Body of pancreas (tissue), 4 donors: Measurements from ENCODE around the gene IBA57. TPM values are rescaled to one million over a fixed set of nuclear protein-coding genes. Genes with fewer than 3 reads are reported as not detected.

Source experiments
- ATAC-seq: fragments of 150-250 bp; one replicate; pipeline ENCODE4 v1.9.1; 2016
- DNase-seq, 4 donors: peaks; one replicate each; pipeline ENCODE4 v3.0.0-alpha.2; 2019
- H3K27ac ChIP-seq, 4 donors: fragments of 200-600 bp; sonication (generic); 1 replicate in 3 of 4; 2 replicates in 1 of 4; pipeline versions ENCODE4 v1.5.1 to v1.6.1; 2016 to 2019; ENCODE audit warnings: mild to moderate bottlenecking in 1 of 4, mixed read lengths in 1 of 4, moderate library complexity in 1 of 4
- H3K27me3 ChIP-seq, 2 donors: fragments of 200-600 bp; sonication (generic); one replicate each; pipeline ENCODE4 v1.6.0; 2016; ENCODE audit warnings: mild to moderate bottlenecking in 1 of 2
- H3K36me3 ChIP-seq, 2 donors: fragments of 200-600 bp; sonication (generic); replicated peaks in 1 of 2; 2 replicates each; pipeline ENCODE4 v1.5.1; 2016; ENCODE audit warnings: low read depth in 2 of 2; ENCODE audit not compliant: insufficient read depth in 1 of 2
- H3K4me1 ChIP-seq: fragments of 200-600 bp; sonication (generic); one replicate; pipeline ENCODE4 v1.6.0; 2016
- H3K4me3 ChIP-seq, 2 donors: fragments of 200-600 bp; sonication (generic); 1 replicate in 1 of 2; 2 replicates in 1 of 2; pipeline ENCODE4 v1.5.1; 2016 to 2019
- H3K9me3 ChIP-seq, 3 donors: fragments of 200-600 bp; sonication (generic); 1 replicate in 2 of 3; 2 replicates in 1 of 3; pipeline ENCODE4 v1.5.1; 2016
- CTCF ChIP-seq, 7 experiments: fragments of 450-650 bp in 4 of 7; fragments of 200-600 bp in 3 of 7; sonication (generic) in 3 of 7; IDR thresholded peaks; one replicate each; pipeline ENCODE4 v1.5.1; 2016 to 2019; ENCODE audit warnings: antibody characterized with exemption in 7 of 7
- POLR2A ChIP-seq, 3 donors: fragments of 450-650 bp; IDR thresholded peaks; one replicate each; pipeline ENCODE4 v1.6.1; 2016; ENCODE audit warnings: antibody characterized with exemption in 3 of 3, mild to moderate bottlenecking in 2 of 3
- WGBS, 2 donors: methylation state at CpG; one replicate each; pipeline ENCODE4 v1.1.5; 2017; 5-methylcytosine and 5-hydroxymethylcytosine counted together
- intact Hi-C: fragments of 100-400 bp; cut with DNase I; formaldehyde crosslinking; loops from one replicate; pipeline ENCODE4 v1.15.1; 2023
- total RNA-seq, 2 donors: library from RNA; depleted of rRNA; stranded (reverse); fragments of >200 nt; gene quantifications; one replicate each; pipeline ENCODE4 v1.1.0, GENCODE V29; 2016

Gene IBA57
- total RNA-seq, 2 donors from 2014 or later = 4.7 to 13.5 TPM

GRCh38 chr1:228210076-228210651 lies 44.6 kb downstream of the IBA57 start:
- H3K4me1 ChIP-seq = peaks cover 22% of the 10 kb centered on the region
- intact Hi-C loops = no loop called here
- no peaks in the 10 kb centered on the region for H3K9me3 ChIP-seq
- H3K27ac ChIP-seq = no peak overlapping the region
- peaks cover 0 to 7% of the 10 kb centered on the region in 2 donors for H3K27me3 ChIP-seq
- DNase-seq (no peak), ATAC-seq (no peak)
- H3K36me3 ChIP-seq = no peaks in the 10 kb centered on the region
- WGBS, 2 donors = 83 to 100% methylated on average over 2 to 11 of the region's 11 CpGs
- no peak overlapping the region for H3K4me3 ChIP-seq
- TF ChIP-seq POLR2A (IDR thresholded peaks at IDR 0.05) (no peak), CTCF (IDR thresholded peaks at IDR 0.05) (no peak)

GRCh38 chr1:228210712-228211530 lies 45.3 kb downstream of the IBA57 start:
- Histone ChIP-seq H3K27me3 (peaks cover 0 to 7% of the 10 kb centered on the region in 2 donors), H3K36me3 (no peaks in the 10 kb centered on the region), H3K27ac (no peak overlapping the region), H3K4me1 (peaks cover 17% of the 10 kb centered on the region), H3K4me3 (no peak overlapping the region), H3K9me3 (no peaks in the 10 kb centered on the region)
- TF ChIP-seq CTCF (IDR thresholded peaks at IDR 0.05) = no peak
- no peak for TF ChIP-seq POLR2A (IDR thresholded peaks at IDR 0.05)
- ATAC-seq (no peak), DNase-seq (no peak)
- 86 to 93% methylated on average over 8 to 14 of the region's 16 CpGs for WGBS, 2 donors
- intact Hi-C loops = no loop called here

- H3K4me3 ChIP-seq = no peak overlapping the region
- H3K9me3 ChIP-seq = no peaks in the 10 kb centered on the region
- WGBS, 2 donors = 83 to 94% methylated on average over 21 to 76 of the region's 96 CpGs
- ATAC-seq (no peak), DNase-seq (no peak)
- TF ChIP-seq POLR2A (IDR thresholded peaks at IDR 0.05) (no peak), CTCF (IDR thresholded peaks at IDR 0.05) (no peak)
- intact Hi-C loops = no loop called here
- H3K4me1 ChIP-seq = peaks cover 20% of the 10 kb centered on the region
- no peaks in the 10 kb centered on the region for H3K36me3 ChIP-seq
- H3K27me3 ChIP-seq = peaks cover 0 to 7% of the 10 kb centered on the region in 2 donors
- no peak overlapping the region for H3K27ac ChIP-seq
These were observed 46.2 kb downstream of the IBA57 start for GRCh38 chr1:228211531-228212414.

GRCh38 chr1:228212415-228212965 lies 46.9 kb downstream of the IBA57 start:
- WGBS, 2 donors = 16 to 29% methylated on average over 15 to 63 of the region's 66 CpGs
- no peak overlapping the region for H3K27ac ChIP-seq
- no peak for TF ChIP-seq CTCF (IDR thresholded peaks at IDR 0.05)
- no peak for TF ChIP-seq POLR2A (IDR thresholded peaks at IDR 0.05)
- DNase-seq (no peak), ATAC-seq (no peak)
- H3K27me3 ChIP-seq = peaks cover 0 to 7% of the 10 kb centered on the region in 2 donors
- no peaks in the 10 kb centered on the region for H3K9me3 ChIP-seq
- peaks cover 20% of the 10 kb centered on the region for H3K4me1 ChIP-seq
- no peaks in the 10 kb centered on the region for H3K36me3 ChIP-seq
- intact Hi-C loops = no loop called here
- H3K4me3 ChIP-seq = peak overlapping the region in 1 of 2 donors; percentile 34
